SK-N-SH treated with all-trans-retinoic acid at 6 μM for 48 hours (cell line): Measurements from ENCODE around the gene TANGO2.

ENCODE experiments used
- RARB ChIP-seq: fragments of 250-450 bp; sonication (Bioruptor Pico); IDR thresholded peaks from 2 replicates; pipeline ENCODE4 v1.8.0; 2021; ENCODE audit warnings: mild to moderate bottlenecking, moderate library complexity
- TF ChIP-seq, protein P1 (sequence below): fragments of 250-450 bp; sonication (Bioruptor Pico); IDR thresholded peaks from 2 replicates; pipeline ENCODE4 v1.5.1; 2020; ENCODE audit warnings: low read depth, mild to moderate bottlenecking, moderate library complexity
- TF ChIP-seq, protein P2 (sequence below): fragments of 250-450 bp; sonication (Bioruptor Pico); IDR thresholded peaks from 2 replicates; pipeline ENCODE4 v1.5.0; 2020; ENCODE audit warnings: mild to moderate bottlenecking, moderate library complexity

DNA sequence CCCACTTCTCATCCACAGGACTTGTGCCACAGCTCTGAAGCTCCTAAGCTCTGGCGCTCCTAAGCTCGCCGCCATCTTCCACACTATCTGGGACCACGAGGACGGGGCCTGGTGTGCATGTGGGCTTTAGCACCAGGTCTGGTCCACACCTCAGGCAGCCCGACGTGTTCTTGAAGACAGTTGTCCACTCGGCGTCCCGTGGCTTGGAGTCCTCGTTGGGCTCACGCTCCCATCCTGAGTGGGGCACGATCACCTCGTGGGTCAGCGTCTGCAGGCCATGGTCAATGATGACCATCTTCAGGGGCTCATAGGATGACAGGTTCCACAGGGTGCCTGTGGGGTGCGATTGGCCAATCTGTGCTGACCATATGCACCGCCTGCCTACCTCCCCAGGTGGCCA is 42.2 kb upstream of the TANGO2 start:
- TF ChIP-seq, protein P1, sequence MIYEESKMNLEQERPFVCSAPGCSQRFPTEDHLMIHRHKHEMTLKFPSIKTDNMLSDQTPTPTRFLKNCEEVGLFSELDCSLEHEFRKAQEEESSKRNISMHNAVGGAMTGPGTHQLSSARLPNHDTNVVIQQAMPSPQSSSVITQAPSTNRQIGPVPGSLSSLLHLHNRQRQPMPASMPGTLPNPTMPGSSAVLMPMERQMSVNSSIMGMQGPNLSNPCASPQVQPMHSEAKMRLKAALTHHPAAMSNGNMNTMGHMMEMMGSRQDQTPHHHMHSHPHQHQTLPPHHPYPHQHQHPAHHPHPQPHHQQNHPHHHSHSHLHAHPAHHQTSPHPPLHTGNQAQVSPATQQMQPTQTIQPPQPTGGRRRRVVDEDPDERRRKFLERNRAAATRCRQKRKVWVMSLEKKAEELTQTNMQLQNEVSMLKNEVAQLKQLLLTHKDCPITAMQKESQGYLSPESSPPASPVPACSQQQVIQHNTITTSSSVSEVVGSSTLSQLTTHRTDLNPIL: no peak
- no peak for TF ChIP-seq RARB
- TF ChIP-seq, protein P2, sequence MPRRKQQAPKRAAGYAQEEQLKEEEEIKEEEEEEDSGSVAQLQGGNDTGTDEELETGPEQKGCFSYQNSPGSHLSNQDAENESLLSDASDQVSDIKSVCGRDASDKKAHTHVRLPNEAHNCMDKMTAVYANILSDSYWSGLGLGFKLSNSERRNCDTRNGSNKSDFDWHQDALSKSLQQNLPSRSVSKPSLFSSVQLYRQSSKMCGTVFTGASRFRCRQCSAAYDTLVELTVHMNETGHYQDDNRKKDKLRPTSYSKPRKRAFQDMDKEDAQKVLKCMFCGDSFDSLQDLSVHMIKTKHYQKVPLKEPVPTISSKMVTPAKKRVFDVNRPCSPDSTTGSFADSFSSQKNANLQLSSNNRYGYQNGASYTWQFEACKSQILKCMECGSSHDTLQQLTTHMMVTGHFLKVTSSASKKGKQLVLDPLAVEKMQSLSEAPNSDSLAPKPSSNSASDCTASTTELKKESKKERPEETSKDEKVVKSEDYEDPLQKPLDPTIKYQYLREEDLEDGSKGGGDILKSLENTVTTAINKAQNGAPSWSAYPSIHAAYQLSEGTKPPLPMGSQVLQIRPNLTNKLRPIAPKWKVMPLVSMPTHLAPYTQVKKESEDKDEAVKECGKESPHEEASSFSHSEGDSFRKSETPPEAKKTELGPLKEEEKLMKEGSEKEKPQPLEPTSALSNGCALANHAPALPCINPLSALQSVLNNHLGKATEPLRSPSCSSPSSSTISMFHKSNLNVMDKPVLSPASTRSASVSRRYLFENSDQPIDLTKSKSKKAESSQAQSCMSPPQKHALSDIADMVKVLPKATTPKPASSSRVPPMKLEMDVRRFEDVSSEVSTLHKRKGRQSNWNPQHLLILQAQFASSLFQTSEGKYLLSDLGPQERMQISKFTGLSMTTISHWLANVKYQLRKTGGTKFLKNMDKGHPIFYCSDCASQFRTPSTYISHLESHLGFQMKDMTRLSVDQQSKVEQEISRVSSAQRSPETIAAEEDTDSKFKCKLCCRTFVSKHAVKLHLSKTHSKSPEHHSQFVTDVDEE: no peak
